Breast epithelium (tissue), 3 donors: ENCODE data around the gene FLT4.

Experiments used
- POLR2A ChIP-seq: fragments of 450-650 bp; IDR thresholded peaks from one replicate; pipeline ENCODE4 v1.6.1; 2016; ENCODE audit warnings: antibody characterized with exemption, mild to moderate bottlenecking, moderate library complexity
- POLR2AphosphoS5 ChIP-seq, 3 donors: sonication (generic); formaldehyde crosslinking; IDR thresholded peaks; one replicate each; pipeline ENCODE4 v1.6.1; 2017; ENCODE audit warnings: antibody characterized with exemption in 3 of 3
- TF ChIP-seq, protein P1 (sequence below), 3 donors: fragments of 450-650 bp; IDR thresholded peaks; one replicate each; pipeline ENCODE4 v1.5.1; 2016 to 2017; ENCODE audit warnings: antibody characterized with exemption in 3 of 3, mild to moderate bottlenecking in 3 of 3, moderate library complexity in 3 of 3

GRCh38 chr5:180670157-180670556, 20.8 kb upstream of the FLT4 start:
- TF ChIP-seq POLR2A (no peak), POLR2AphosphoS5 (IDR thresholded peaks at IDR 0.05) (no peak)
- TF ChIP-seq, protein P1, sequence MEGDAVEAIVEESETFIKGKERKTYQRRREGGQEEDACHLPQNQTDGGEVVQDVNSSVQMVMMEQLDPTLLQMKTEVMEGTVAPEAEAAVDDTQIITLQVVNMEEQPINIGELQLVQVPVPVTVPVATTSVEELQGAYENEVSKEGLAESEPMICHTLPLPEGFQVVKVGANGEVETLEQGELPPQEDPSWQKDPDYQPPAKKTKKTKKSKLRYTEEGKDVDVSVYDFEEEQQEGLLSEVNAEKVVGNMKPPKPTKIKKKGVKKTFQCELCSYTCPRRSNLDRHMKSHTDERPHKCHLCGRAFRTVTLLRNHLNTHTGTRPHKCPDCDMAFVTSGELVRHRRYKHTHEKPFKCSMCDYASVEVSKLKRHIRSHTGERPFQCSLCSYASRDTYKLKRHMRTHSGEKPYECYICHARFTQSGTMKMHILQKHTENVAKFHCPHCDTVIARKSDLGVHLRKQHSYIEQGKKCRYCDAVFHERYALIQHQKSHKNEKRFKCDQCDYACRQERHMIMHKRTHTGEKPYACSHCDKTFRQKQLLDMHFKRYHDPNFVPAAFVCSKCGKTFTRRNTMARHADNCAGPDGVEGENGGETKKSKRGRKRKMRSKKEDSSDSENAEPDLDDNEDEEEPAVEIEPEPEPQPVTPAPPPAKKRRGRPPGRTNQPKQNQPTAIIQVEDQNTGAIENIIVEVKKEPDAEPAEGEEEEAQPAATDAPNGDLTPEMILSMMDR (IDR thresholded peaks at IDR 0.05), result no peak
